ENCODE measurements around the gene FAM219B.

DNA sequence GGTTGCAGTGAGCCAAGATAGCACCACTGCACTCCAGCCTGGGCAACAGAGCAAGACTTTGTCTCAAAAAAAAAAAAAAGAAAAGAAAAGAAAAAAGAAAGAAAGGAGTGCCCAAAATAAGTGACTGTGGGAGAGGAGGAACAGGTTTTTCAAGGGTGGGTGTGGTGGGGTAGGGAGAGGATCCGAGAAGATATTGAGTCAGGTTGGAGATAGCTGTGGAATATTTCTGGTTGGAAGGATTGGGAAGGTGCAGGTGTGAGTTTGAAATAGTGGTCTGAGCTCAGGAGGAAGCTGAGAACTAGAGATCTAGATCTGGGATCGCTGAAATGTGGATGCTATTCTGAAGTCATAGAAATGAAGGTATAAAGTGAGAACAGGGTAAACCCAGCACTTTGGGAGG lies 41.3 kb downstream of the FAM219B start:
- TF ChIP-seq ZNF512 (CRISPR knock-in tag; IDR thresholded peaks at IDR 0.05; ENCODE audit: borderline replicate concordance): no peak
- no peak for TF ChIP-seq TEAD4 (CRISPR knock-in tag; IDR thresholded peaks at IDR 0.05)
- TF ChIP-seq, protein P1, sequence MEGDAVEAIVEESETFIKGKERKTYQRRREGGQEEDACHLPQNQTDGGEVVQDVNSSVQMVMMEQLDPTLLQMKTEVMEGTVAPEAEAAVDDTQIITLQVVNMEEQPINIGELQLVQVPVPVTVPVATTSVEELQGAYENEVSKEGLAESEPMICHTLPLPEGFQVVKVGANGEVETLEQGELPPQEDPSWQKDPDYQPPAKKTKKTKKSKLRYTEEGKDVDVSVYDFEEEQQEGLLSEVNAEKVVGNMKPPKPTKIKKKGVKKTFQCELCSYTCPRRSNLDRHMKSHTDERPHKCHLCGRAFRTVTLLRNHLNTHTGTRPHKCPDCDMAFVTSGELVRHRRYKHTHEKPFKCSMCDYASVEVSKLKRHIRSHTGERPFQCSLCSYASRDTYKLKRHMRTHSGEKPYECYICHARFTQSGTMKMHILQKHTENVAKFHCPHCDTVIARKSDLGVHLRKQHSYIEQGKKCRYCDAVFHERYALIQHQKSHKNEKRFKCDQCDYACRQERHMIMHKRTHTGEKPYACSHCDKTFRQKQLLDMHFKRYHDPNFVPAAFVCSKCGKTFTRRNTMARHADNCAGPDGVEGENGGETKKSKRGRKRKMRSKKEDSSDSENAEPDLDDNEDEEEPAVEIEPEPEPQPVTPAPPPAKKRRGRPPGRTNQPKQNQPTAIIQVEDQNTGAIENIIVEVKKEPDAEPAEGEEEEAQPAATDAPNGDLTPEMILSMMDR (IDR thresholded peaks at IDR 0.05): no peak
- TF ChIP-seq FOXJ3 (CRISPR knock-in tag; IDR thresholded peaks at IDR 0.05; ENCODE audit: borderline replicate concordance): no peak
- TF ChIP-seq MYBL2 (CRISPR knock-in tag; IDR thresholded peaks at IDR 0.05): no peak
- TF ChIP-seq IRF2 (CRISPR knock-in tag; IDR thresholded peaks at IDR 0.05; ENCODE audit: borderline replicate concordance, low read depth): no peak
- no peak for TF ChIP-seq NR2C2 (CRISPR knock-in tag; IDR thresholded peaks at IDR 0.05)
- TF ChIP-seq NFE2L1 (CRISPR knock-in tag; IDR thresholded peaks at IDR 0.05): no peak
- TF ChIP-seq ELF4 (CRISPR knock-in tag; IDR thresholded peaks at IDR 0.05; ENCODE audit: low read depth): no peak
- TF ChIP-seq CREB1 (CRISPR knock-in tag; IDR thresholded peaks at IDR 0.05): no peak
- no peak for TF ChIP-seq IRF1 (CRISPR knock-in tag; IDR thresholded peaks at IDR 0.05)
- TF ChIP-seq HMGXB4 (CRISPR knock-in tag; IDR thresholded peaks at IDR 0.05): no peak
- TF ChIP-seq, protein P2, sequence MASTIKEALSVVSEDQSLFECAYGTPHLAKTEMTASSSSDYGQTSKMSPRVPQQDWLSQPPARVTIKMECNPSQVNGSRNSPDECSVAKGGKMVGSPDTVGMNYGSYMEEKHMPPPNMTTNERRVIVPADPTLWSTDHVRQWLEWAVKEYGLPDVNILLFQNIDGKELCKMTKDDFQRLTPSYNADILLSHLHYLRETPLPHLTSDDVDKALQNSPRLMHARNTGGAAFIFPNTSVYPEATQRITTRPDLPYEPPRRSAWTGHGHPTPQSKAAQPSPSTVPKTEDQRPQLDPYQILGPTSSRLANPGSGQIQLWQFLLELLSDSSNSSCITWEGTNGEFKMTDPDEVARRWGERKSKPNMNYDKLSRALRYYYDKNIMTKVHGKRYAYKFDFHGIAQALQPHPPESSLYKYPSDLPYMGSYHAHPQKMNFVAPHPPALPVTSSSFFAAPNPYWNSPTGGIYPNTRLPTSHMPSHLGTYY (CRISPR knock-in tag; IDR thresholded peaks at IDR 0.05): no peak
- TF ChIP-seq ZNF121 (CRISPR knock-in tag; IDR thresholded peaks at IDR 0.05): no peak
